Raji (cell line): Measurements from ENCODE around the gene MLLT10.

Source experiments
- POLR2A ChIP-seq: IDR thresholded peaks from 2 replicates; pipeline ENCODE4 v1.6.1; 2011; ENCODE audit warnings: low read depth, low read length, control low read depth; ENCODE audit not compliant: insufficient read depth

MLLT10 gene

GRCh38 chr10:21760332-21760731 is 226.3 kb downstream of the MLLT10 start:
- TF ChIP-seq POLR2A = no peak

GRCh38 chr10:21764466-21765189 is 230.6 kb downstream of the MLLT10 start:
- TF ChIP-seq POLR2A = no peak

- TF ChIP-seq POLR2A = no peak
Measured at GRCh38 chr10:21769041-21769440, 235.0 kb downstream of the MLLT10 start.

- no peak for TF ChIP-seq POLR2A
Measured at GRCh38 chr10:21771219-21771618, 237.2 kb downstream of the MLLT10 start.

GRCh38 chr10:21776883-21777282 is 242.9 kb downstream of the MLLT10 start:
- no peak for TF ChIP-seq POLR2A

- no peak for TF ChIP-seq POLR2A
Measured at GRCh38 chr10:21791276-21791675, 257.2 kb downstream of the MLLT10 start.
